ENCODE results near the gene DCDC1.

DNA sequence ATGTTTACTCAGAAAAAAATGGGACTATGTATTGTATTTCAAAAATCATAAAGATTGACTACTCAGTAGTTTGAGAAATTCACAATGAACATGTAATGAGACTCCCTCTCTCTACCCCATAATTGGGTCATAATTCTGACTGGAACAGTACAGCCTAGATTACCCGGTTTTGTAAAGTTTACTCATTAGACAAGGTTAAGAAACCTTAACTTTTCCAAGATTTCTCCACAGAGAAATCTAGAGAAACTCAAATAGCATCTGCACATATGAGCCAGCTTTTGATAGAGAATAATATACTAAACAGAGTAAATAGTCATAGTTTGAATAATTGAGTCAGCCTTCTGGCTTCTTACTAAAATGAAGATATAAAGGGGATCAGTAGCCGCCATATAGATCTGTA lies 452.3 kb downstream of the DCDC1 start:
- TF ChIP-seq, protein P1, sequence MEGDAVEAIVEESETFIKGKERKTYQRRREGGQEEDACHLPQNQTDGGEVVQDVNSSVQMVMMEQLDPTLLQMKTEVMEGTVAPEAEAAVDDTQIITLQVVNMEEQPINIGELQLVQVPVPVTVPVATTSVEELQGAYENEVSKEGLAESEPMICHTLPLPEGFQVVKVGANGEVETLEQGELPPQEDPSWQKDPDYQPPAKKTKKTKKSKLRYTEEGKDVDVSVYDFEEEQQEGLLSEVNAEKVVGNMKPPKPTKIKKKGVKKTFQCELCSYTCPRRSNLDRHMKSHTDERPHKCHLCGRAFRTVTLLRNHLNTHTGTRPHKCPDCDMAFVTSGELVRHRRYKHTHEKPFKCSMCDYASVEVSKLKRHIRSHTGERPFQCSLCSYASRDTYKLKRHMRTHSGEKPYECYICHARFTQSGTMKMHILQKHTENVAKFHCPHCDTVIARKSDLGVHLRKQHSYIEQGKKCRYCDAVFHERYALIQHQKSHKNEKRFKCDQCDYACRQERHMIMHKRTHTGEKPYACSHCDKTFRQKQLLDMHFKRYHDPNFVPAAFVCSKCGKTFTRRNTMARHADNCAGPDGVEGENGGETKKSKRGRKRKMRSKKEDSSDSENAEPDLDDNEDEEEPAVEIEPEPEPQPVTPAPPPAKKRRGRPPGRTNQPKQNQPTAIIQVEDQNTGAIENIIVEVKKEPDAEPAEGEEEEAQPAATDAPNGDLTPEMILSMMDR (IDR thresholded peaks at IDR 0.05), result no peak
- no peak for TF ChIP-seq POLR2A (IDR thresholded peaks at IDR 0.05)
